SK-MEL-5 (cell line): ENCODE results near the gene E4F1. TPM values are rescaled to one million over a fixed set of nuclear protein-coding genes. Genes with fewer than 3 reads are reported as not detected.
A peak's percentile ranks its signal among the peaks of the same experiment; 100 is the strongest.
"Not testable (repeated sequence)": the region's sequence is repeated elsewhere in the genome, so short reads cannot be mapped to it uniquely, and the experiment has no call there.

Experiments
- DNase-seq: peaks from one replicate; pipeline ENCODE4 v3.0.0-alpha.2; 2016; ENCODE audit warnings: low read depth, low spot score
- in situ Hi-C: cut with HindIII; loops from 2 replicates; pipeline ENCODE4 v1.10.0; 2016; ENCODE audit warnings: low sequenced_read_pairs, high pct_unique_total_duplicates, low pct_unique_long_range_greater_than_20kb
- total RNA-seq: library from RNA; depleted of rRNA; stranded (reverse); fragments of >200 nt; shearing (Covaris generic); gene quantifications from 2 replicates; pipeline ENCODE4 v1.2.3, GENCODE V29; 2014

The E4F1 gene
- total RNA-seq, 1 experiment from 2014 or later, result 19.0 TPM

DNA sequence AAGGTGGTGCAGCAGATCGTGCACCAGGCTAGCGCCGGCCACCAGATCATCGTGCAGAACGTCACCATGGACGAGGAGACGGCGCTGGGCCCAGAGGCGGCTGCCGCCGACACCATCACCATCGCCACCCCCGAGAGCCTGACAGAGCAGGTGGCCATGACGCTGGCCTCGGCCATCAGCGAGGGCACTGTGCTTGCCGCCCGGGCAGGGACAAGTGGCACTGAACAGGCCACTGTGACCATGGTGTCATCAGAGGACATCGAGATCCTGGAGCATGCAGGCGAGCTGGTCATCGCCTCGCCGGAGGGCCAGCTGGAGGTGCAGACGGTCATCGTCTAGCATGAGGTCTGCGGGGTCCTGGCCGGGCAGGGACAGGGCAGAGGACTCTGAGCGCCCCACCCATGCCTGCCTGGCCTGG lies 11.9 kb downstream of the E4F1 start:
- in situ Hi-C loops, result no loop called here
- no peak for DNase-seq

DNA sequence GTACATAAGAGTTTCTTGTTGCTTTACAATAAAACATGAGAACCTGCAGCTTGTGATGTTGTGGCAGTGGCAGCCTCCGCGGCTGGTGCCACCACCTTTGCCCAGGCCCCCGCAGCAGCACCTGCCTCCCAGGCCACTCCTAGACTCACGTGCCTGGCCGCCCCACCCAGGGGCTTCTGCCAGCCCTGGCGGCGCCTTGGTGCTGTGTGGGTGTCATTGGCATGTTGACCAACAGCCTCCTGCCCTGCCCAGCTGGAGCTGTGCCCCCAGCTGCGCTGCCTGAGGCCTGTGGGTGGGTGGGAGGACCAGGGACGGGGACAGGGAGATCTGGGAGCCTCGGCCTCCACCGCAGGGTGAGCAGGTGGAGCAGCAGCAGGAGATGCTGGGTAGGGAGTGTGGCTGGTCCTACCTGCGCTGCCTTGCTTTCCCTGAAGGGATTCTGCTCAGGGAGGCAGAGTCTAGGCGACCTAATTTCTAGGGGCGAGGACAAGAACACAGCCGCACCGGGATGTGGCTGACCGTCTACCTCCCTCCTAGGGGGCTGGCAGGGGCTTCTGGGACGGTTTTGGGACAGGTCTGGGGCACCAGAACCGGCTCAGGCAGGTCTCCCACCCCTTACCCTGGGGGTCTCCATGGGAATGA lies 12.4 kb downstream of the E4F1 start:
- in situ Hi-C loops, result no loop called here
- no peak for DNase-seq

DNA sequence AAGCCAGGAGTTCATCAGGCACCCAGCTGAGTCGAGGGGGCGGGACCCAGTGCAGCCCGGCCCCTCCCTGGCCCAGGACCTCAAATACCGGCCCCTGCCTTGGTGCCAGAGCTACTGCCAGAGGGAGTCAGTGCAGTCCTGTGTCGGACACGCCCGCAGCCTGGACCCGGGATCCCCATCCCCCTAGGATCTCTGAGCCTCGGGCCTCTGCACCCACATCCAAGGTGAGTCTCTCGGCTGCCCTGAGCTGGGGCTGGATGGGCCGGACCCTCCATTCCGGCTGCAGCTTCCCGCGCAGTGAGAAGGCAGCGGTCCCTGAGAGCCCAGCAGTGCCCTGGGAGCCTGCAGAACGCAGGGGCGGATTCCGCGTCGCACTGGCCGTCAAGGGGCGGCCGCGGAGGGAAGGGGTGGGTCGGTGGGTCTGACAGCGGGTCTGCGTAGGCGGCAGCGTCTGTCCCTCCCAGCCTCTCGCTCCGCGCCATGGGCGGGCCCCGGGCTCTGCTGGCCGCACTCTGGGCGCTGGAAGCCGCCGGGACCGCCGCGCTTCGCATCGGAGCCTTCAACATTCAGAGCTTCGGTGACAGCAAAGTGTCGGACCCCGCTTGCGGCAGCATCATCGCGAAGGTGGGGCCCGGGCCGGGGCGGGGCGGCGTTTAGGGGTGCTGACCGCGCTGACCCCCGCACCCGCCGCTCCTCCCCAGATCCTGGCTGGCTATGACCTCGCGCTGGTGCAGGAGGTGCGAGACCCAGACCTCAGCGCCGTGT lies 13.1 kb downstream of the E4F1 start, which contains the start of gene DNASE1L2:
Gene DNASE1L2, plus strand, starts transcription at position 108 of the 765 bp plus-strand sequence. Its CDS starts 373 bp downstream, at position 481.
- DNase-seq, result no peak
- in situ Hi-C loops, result no loop called here

DNA sequence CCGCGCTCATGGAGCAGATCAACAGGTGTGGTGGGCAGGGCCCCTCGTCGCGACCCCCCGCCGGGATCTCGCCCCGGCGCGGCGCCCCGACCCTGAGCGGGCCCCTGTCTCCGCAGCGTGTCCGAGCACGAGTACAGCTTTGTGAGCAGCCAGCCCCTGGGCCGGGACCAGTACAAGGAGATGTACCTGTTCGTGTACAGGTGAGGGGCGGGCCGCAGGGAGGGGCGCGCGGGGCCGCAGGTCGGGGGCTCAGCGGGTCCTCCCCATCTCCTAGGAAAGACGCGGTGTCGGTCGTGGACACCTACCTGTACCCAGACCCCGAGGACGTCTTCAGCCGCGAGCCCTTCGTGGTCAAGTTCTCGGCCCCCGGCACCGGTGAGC lies 13.7 kb downstream of the E4F1 start:
- no peak for DNase-seq
- in situ Hi-C loops, result no loop called here

DNA sequence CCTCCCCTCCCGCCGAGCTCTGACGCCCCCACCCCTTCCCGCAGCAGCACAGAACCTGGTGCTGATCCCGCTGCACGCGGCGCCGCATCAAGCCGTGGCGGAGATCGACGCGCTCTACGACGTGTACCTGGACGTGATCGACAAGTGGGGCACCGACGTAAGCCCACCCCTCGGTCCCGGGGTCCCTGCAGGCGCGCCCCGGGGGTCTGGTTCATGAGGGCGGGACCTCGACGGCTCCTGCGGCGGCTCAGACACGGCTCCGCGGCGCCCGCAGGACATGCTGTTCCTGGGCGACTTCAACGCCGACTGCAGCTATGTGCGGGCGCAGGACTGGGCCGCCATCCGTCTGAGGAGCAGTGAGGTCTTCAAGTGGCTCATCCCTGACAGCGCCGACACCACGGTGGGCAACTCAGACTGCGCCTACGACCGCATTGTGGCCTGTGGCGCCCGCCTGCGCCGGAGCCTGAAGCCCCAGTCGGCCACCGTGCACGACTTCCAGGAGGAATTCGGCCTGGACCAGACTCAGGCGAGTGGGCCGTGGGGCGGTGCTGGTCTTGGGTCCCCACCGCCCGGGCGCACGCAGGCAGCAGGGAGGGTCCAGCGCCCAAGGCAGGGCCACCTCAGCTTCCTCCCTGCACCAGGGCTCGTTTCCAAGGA lies 14.2 kb downstream of the E4F1 start:
- DNase-seq, result no peak
- in situ Hi-C loops, result no loop called here

DNA sequence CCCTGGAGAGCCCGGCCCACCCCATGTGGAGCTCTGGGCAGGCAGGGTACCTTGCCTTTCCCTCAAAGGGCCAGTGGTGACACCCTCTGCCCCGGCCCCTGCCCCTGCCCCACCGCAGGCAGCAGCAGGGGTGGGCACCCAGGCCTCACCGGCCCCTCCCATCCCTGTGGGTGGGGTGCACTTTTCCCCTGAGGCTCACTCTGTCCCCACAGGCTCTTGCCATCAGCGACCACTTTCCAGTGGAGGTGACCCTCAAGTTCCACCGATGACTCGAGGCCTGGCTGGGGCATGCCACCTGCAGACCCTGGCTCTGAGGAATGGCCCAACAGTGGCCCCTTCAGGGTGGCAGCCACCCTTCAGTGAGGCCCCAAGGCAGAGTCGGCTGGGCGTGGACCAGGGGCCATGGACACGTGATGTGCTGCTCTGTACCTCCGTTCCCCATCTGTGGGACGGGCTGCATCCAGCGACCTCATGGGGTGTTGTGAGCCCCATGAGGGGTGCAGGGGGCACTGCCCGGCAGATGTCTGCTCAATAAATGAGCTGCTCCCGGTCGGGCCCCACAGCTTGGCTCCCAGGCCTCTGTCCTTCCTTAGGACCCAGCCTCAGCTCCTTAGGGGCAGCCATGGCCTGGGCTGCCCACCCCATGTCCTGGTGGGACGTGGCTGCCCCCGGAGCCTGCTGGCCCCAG lies 14.9 kb downstream of the E4F1 start:
- DNase-seq, result no peak
- in situ Hi-C loops, result no loop called here

DNA sequence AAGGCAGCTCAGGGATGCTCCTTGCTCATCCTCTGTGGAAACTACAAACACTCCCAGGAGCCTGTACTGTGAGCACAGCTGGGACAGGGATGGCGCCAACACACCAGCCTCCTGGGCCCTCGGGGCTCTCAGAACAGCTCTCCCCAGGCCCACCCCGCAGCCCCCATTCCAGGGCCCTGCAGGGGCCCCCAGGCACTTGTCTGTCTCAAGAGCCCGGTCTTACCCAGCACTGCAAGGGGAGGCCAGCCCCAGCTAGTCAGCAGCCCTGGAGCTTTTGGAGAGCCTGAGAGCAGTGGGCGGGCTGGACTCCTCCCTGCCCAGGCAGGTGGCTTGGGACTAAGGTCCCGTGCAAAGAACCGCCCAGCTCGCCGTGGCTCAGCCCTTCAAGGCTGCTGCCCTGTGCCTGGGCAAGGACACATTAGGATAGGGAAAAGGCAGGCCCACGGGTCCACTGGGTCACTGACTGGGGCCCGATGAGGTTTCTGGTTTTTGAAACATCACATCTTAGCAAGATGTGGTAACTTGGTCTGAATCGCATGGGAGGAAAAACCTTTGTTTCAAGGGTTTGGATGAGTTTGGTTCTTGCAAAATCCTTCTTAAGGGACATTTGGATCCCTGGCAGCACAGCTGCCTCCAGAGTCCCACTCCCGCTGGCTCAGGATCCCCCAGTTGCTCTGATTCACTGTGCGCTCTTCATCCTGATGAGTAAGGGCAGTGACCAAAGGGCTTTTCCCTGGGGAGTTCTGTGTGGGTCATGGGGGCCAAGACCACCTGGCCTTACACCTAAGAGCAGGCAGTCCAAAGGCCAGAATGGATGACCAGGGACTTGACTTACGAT lies 15.7 kb downstream of the E4F1 start:
- in situ Hi-C loops, result no loop called here
- DNase-seq, result no peak

DNA sequence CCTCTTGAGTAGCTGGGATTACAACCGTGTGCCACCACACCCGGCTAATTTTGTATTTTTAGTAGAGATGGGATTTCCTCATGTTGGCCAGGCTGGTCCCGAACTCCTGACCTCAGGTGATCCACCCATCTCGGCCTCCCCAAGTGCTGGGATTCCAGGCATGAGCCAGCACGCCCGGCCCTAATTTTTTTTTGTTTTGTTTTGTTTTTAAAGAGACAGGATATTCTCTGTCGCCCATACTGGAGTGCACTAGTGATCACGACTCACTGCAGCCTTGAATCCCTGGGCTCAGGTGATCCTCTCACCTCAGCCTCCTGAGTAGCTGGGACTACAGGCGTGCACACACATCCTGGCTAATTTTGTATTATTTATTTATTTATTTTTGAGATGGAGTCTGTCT lies 16.9 kb downstream of the E4F1 start:
- DNase-seq, in situ Hi-C loops: not testable (repeated sequence)

DNA sequence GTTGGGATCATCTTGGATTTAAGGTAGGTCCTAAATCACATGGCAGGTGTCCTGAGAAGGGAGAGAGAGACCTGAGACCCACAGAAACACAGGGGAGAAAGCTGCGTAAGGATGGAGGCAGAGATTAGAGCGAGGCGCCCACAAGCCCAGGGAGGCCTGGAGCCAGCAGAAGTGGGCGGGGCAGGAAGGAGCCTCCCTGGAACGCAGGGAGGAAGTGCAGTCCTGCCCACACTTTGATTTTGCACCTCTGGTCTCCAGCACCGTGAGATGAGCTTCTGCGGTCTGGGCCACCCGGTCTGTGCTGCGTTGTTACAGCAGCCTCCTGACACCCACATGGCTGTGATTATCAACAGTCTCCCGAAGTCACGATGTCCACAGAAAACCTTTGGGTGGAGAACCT lies 19.2 kb downstream of the E4F1 start:
- in situ Hi-C loops, result no loop called here
- DNase-seq, result no peak

DNA sequence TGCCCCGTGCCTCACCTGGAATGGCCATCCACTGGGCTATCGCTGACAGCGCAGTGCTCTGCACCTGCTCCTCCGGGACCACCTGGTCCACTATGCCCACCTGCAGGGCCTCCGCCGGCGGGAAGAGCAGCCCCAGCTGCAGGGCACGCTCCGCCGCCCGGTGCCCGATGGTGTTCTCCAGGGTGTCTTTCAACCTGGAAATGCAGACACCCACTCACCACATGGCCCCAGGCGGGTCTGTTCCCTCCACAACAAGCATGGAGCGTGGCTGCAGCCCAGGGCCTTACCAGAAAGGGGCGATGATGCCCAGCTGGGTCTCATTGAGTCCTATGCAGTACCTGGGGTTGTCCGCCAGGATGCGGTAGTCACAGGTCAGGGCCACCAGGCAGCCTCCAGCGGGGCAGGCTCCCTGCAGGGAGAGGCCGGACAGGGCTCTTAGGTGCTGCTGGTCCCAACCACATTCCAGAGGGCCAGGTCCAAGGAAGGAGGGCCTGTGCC lies 19.7 kb downstream of the E4F1 start:
- DNase-seq, result peak; percentile 66
- in situ Hi-C loops, result no loop called here

DNA sequence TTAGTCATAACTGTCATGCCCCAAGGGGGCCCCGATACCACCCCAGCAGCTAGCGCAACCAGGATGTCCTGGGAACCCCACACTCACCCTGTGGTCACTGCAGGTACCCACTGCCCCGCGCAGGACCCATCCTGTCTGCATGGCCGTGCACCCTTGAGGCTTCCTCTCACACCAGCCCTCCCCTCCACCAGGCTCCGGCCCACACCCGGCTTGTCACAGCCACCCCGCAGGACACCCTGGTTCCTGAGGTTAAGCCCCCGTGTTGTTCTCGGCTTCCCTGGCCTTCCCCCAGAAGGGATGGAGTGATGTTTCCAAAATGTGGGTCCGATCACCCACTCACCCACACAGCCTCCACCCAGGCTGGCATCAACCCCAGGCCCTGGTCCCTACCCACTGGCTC lies 20.4 kb downstream of the E4F1 start:
- in situ Hi-C loops, result no loop called here
- DNase-seq, result no peak

DNA sequence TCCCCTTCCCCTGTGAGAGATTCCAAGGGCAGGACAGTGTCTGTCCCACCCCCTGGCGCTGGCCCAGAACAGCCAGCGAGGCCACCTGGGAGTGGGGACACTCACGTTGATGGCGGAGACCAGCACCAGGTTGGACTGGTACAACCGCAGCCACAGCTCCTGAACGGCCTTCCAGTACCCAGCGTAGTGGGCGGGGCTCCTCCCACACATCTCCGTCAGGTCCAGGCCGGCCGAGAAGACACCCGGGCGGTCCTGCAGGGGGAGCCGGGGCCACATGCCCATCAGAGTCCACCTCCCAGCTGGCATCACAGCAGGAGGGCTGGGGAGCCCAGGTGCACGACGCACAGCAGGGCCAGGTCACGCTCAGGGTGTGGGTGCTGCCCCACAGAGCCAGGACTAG lies 20.9 kb downstream of the E4F1 start:
- in situ Hi-C loops, result no loop called here
- no peak for DNase-seq

DNA sequence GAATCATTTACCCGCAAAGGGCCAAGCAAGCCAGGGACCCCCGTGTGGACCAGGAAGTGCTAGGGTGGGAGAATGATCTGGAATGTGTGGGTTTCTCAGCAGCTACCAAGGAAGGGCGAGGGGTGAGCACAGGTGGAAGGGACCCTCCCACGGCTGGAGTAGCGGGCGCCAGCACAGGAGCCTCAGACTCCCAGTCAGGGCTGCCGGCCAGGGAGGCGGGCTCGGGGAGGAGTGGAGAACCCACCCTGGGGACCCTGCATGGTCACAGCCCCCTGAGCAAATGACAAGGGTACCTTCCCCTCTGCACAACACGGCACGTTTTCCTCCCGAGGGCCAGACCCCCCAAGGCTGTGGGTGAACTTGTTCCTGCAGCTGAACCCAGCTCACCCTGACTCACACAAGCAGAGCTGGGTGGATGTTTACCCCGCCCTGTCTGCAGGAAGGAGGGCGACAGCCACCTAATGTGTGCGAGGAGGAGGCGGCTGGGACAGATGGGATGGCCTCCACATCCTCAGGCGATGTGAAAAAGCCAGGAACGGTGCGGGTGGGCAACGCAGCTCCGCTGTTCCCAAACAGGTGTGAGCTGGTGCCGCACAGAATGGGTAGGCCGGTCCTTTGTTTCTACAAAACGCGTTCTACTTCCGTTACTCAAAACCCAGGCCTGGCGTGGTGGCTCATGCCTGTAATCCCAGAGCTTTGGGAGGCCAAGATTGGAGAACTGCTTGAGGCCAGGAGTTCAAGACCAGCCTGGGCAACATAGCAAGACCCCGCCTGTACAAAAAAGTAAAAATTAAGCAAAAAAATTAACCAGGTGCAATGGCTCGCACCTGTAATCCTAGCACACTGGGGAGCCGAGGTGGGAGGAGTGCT lies 21.8 kb downstream of the E4F1 start:
- no peak for DNase-seq
- in situ Hi-C loops, result no loop called here

DNA sequence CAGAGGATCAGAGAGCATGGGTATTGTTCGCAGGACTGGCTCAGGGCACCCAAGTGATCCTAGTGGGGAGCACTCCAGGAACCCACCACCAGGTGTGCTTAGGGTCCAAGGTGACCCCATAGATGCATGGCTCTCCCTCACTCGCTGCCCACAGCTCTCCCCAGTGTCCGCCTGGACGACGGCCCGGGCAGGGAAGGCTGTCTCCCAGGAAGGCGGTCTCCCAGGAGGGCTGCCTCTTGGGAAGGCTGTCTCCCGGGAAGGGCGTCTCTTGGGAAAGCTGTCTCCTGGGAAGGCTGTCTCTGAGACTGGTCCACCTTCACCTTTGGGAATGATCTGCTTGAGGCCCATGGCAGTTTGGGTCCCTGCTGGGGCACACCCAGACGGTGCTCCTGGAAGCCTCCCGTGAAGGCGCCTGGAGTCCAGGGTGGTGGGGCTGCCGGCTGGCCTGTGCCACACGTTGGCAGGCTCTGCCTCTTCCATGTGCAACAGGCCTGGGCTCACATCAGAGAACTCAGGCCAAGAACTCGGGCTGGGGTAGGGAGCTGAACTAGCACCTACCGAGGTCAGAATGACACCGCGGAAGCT lies 23.0 kb downstream of the E4F1 start:
- DNase-seq, result no peak
- in situ Hi-C loops, result no loop called here

DNA sequence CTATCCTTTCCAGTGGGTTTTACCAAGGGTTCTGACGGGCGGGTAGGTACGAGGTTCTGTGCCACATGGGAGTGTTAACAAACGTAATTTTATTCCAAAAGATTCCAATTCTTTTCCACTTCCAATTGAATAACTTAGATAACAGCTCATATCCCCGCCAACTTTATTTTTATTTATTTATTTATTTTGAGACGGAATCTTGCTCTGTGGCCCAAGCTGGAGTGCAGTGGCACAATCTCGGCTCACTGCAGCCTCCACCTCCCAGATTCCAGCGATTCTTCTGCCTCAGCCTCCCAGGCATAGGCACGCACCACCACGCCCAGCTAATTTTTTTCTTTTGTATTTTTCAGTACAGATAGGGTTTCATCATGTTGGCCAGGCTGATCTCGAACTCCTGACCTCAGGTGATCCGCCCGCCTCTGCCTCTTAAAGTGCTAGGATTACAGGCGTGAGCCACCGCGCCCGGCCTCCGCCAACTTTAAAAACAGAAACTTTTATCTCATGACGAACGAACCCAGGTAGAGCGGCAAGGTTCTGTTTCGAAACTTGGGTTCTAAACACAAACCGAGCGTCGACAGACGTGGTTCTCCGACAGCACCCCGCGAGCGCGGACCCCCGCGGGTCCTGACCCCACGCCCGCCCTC lies 27.4 kb downstream of the E4F1 start:
- peak; percentile 13 for DNase-seq

More for the DNA sequence above, 27.4 kb downstream of the E4F1 start:
- in situ Hi-C loops, result no loop called here
